ENCODE data around the gene SYNPO. TPM values are rescaled to one million over a fixed set of nuclear protein-coding genes. Genes with fewer than 3 reads are reported as not detected.

The SYNPO gene
- total and polyA plus RNA-seq, 4 donors: 10.3 to 111 (median 42.4) TPM

DNA sequence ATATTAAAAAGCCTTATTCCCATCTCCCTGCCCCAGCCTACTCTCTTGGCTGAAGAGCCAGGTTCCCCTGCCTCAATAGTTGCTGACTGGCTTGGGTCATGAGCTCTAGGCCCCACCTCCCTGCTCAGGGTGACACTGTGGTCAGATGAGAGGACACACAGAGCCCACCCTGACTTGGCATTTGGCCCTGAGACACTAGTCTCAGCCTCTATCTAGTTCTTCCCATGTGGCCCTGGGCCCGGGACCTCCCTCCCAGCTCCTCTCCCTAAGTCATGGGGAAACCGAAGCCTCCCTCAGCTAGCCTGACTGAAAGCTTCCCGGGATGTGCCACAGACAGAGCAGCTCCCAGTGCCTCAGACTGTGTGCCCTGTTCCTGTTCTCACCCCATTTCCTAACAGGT is 14.8 kb downstream of the SYNPO start:
- peaks cover 0 to 13% (median 12%) of the 10 kb centered on the region in 4 donors for H3K36me3 ChIP-seq (ENCODE audit: control insufficient read depth in 4 of 4, insufficient read depth in 4 of 4, low read length in 4 of 4)
- DNase-seq (no peak), ATAC-seq (ENCODE audit: insufficient read depth, low FRiP score) (no peak)
- no peaks in the 10 kb centered on the region for H3K9me3 ChIP-seq (ENCODE audit: control insufficient read depth in 4 of 4, insufficient read depth in 3 of 4, low read length in 3 of 4)
- WGBS, 2 donors: 88 to 96% methylated on average over 3 of the region's 3 CpGs
- H3K4me3 ChIP-seq: no peak overlapping the region
- H3K9ac ChIP-seq (ENCODE audit: insufficient read depth in 1 of 2, low read length in 2 of 2): no peak overlapping the region
- H3K27me3 ChIP-seq (ENCODE audit: control insufficient read depth in 3 of 3, insufficient read depth in 3 of 3, low read length in 2 of 3): no peaks in the 10 kb centered on the region
- H3K4me1 ChIP-seq (ENCODE audit: control insufficient read depth in 5 of 5, insufficient read depth in 5 of 5, low read length in 5 of 5): peaks cover 0 to 27% (median 7%) of the 10 kb centered on the region in 5 donors
- TF ChIP-seq, protein P1, sequence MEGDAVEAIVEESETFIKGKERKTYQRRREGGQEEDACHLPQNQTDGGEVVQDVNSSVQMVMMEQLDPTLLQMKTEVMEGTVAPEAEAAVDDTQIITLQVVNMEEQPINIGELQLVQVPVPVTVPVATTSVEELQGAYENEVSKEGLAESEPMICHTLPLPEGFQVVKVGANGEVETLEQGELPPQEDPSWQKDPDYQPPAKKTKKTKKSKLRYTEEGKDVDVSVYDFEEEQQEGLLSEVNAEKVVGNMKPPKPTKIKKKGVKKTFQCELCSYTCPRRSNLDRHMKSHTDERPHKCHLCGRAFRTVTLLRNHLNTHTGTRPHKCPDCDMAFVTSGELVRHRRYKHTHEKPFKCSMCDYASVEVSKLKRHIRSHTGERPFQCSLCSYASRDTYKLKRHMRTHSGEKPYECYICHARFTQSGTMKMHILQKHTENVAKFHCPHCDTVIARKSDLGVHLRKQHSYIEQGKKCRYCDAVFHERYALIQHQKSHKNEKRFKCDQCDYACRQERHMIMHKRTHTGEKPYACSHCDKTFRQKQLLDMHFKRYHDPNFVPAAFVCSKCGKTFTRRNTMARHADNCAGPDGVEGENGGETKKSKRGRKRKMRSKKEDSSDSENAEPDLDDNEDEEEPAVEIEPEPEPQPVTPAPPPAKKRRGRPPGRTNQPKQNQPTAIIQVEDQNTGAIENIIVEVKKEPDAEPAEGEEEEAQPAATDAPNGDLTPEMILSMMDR (IDR thresholded peaks at IDR 0.05; ENCODE audit: control extremely low read depth, extremely low read depth): no peak
- no peak overlapping the region for H3K27ac ChIP-seq (ENCODE audit: low read depth in 1 of 2, low read length in 1 of 2)

DNA sequence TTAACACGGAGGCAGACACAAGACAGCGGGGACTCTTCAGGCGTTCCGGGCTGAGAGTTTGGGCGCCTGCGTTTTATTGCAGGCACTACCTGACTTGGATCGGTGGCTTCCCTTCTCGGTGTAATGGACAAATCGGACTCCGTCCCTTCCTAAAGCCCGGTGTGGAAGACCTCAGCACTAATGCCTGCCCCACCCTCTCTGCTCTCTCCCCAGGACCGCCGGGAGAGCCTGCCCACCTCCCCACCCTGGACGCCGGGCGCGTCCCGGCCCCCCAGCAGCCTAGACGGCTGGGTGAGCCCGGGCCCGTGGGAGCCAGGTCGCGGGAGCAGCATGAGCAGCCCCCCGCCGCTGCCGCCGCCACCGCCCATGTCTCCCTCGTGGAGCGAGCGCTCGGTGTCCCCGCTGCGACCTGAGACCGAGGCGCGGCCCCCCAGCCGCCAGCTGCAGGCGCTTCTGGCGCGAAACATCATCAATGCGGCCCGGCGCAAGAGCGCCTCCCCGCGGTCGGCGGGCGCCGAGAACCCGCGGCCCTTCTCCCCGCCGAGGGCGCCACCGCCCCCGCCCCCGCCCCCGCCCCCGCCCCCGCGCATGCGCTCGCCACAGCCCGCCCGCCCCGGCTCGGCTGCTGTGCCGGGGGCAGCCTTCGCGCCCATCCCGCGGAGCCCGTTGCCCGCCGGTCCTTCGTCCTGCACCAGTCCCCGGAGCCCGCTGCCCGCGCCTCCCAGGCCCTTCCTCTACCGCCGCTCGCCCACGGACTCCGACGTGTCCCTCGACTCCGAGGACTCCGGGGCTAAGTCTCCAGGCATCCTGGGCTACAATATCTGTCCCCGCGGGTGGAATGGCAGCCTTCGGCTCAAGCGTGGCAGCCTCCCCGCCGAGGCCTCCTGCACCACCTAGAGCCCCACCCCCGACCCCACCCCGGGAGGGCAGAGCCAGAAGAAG is 16.0 kb downstream of the SYNPO start:
- DNase-seq (peak; percentile 83 to 94 (median 93)), ATAC-seq (ENCODE audit: insufficient read depth, low FRiP score) (peak; percentile 61)
- no peaks in the 10 kb centered on the region for H3K9me3 ChIP-seq (ENCODE audit: control insufficient read depth in 4 of 4, insufficient read depth in 3 of 4, low read length in 3 of 4)
- peak overlapping the region; percentile 24 for H3K4me3 ChIP-seq
- WGBS, 2 donors: 3 to 4% methylated on average over 47 to 99 of the region's 99 CpGs
- TF ChIP-seq, protein P1 (IDR thresholded peaks at IDR 0.05; ENCODE audit: control extremely low read depth, extremely low read depth): peak; percentile 37
- no peaks in the 10 kb centered on the region for H3K27me3 ChIP-seq (ENCODE audit: control insufficient read depth in 3 of 3, insufficient read depth in 3 of 3, low read length in 2 of 3)
- H3K9ac ChIP-seq (ENCODE audit: insufficient read depth in 1 of 2, low read length in 2 of 2): no peak overlapping the region
- peak overlapping the region; percentile 59 to 76 for H3K27ac ChIP-seq (ENCODE audit: low read depth in 1 of 2, low read length in 1 of 2)
- peaks cover 0 to 8% (median 4%) of the 10 kb centered on the region in 4 donors for H3K36me3 ChIP-seq (ENCODE audit: control insufficient read depth in 4 of 4, insufficient read depth in 4 of 4, low read length in 4 of 4)
- peaks cover 0 to 27% (median 7%) of the 10 kb centered on the region in 5 donors for H3K4me1 ChIP-seq (ENCODE audit: control insufficient read depth in 5 of 5, insufficient read depth in 5 of 5, low read length in 5 of 5)

DNA sequence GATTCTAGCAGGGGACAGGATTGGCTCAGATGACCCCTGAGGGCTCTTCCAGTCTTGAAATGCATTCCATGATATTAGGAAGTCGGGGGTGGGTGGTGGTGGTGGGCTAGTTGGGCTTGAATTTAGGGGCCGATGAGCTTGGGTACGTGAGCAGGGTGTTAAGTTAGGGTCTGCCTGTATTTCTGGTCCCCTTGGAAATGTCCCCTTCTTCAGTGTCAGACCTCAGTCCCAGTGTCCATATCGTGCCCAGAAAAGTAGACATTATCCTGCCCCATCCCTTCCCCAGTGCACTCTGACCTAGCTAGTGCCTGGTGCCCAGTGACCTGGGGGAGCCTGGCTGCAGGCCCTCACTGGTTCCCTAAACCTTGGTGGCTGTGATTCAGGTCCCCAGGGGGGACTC is 17.7 kb downstream of the SYNPO start:
- DNase-seq: no peak
- no peak overlapping the region for H3K9ac ChIP-seq (ENCODE audit: insufficient read depth in 1 of 2, low read length in 2 of 2)
- H3K36me3 ChIP-seq (ENCODE audit: control insufficient read depth in 4 of 4, insufficient read depth in 4 of 4, low read length in 4 of 4): peaks cover 0 to 3% (median under 1%) of the 10 kb centered on the region in 4 donors
- H3K4me1 ChIP-seq (ENCODE audit: control insufficient read depth in 5 of 5, insufficient read depth in 5 of 5, low read length in 5 of 5): peaks cover 0 to 22% (median 7%) of the 10 kb centered on the region in 5 donors
- no peaks in the 10 kb centered on the region for H3K27me3 ChIP-seq (ENCODE audit: control insufficient read depth in 3 of 3, insufficient read depth in 3 of 3, low read length in 2 of 3)
- peak overlapping the region; percentile 34 to 68 for H3K27ac ChIP-seq (ENCODE audit: low read depth in 1 of 2, low read length in 1 of 2)
- WGBS, 2 donors: 98% methylated on average over 4 of the region's 4 CpGs
- TF ChIP-seq, protein P1 (IDR thresholded peaks at IDR 0.05; ENCODE audit: control extremely low read depth, extremely low read depth): no peak
- H3K4me3 ChIP-seq: no peak overlapping the region
- H3K9me3 ChIP-seq (ENCODE audit: control insufficient read depth in 4 of 4, insufficient read depth in 3 of 4, low read length in 3 of 4): no peaks in the 10 kb centered on the region
- no peak for ATAC-seq (ENCODE audit: insufficient read depth, low FRiP score)

Data from lung (tissue), 12 donors.